ENCODE results near the gene TSHZ2.

Gene TSHZ2

DNA sequence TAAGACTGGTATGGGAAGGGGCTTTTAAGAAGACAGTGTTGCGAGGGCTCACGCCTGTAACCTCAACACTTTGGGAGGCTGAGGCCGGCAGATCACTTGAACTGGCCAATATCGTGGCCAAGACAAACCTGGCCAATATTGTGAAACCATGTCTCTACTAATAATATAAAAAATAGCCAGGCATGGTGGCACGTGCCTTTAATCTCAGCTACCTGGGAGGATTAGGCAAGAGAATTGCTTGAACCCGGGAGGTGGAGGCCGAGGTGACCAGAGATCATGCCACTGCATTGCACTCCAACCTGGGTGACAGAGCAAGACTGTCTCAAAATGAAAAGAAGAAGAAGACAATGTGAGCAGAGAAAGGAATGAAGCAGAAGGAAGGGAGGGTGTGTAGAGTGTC, 242.2 kb downstream of the TSHZ2 start:
- Histone ChIP-seq H3K4me3 (ENCODE audit: low read depth, low read length, poor library complexity, severe bottlenecking) (no peak overlapping the region), H3K36me3 (ENCODE audit: insufficient read depth, low read length) (no peaks in the 10 kb centered on the region), H3K4me1 (ENCODE audit: insufficient read depth, low read length, severe bottlenecking) (peaks cover 3% of the 10 kb centered on the region), H3K79me2 (ENCODE audit: insufficient read depth, low read length) (no peaks in the 10 kb centered on the region), H3F3A (ENCODE audit: insufficient read depth, low read length) (no peaks in the 10 kb centered on the region), H3K9me2 (ENCODE audit: low read depth, low read length) (no peaks in the 10 kb centered on the region), H4K20me1 (ENCODE audit: insufficient read depth, low read length) (no peaks in the 10 kb centered on the region), H3K9ac (ENCODE audit: low read length) (no peak overlapping the region), H3K27me3 (ENCODE audit: insufficient read depth, low read length) (peaks cover 4% of the 10 kb centered on the region), H3K27ac (ENCODE audit: low read depth, low read length, poor library complexity, severe bottlenecking) (no peak overlapping the region), H3K4me2 (ENCODE audit: low read length) (no peak overlapping the region), H3K9me3 (ENCODE audit: low read length) (no peaks in the 10 kb centered on the region), H2AFZ (ENCODE audit: low read length) (no peak overlapping the region)
- TF ChIP-seq EZH2 (IDR thresholded peaks at IDR 0.05; ENCODE audit: borderline replicate concordance, low read length), result no peak
- TF ChIP-seq, protein P1, sequence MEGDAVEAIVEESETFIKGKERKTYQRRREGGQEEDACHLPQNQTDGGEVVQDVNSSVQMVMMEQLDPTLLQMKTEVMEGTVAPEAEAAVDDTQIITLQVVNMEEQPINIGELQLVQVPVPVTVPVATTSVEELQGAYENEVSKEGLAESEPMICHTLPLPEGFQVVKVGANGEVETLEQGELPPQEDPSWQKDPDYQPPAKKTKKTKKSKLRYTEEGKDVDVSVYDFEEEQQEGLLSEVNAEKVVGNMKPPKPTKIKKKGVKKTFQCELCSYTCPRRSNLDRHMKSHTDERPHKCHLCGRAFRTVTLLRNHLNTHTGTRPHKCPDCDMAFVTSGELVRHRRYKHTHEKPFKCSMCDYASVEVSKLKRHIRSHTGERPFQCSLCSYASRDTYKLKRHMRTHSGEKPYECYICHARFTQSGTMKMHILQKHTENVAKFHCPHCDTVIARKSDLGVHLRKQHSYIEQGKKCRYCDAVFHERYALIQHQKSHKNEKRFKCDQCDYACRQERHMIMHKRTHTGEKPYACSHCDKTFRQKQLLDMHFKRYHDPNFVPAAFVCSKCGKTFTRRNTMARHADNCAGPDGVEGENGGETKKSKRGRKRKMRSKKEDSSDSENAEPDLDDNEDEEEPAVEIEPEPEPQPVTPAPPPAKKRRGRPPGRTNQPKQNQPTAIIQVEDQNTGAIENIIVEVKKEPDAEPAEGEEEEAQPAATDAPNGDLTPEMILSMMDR (IDR thresholded peaks at IDR 0.05; ENCODE audit: low read length), result no peak

DNA sequence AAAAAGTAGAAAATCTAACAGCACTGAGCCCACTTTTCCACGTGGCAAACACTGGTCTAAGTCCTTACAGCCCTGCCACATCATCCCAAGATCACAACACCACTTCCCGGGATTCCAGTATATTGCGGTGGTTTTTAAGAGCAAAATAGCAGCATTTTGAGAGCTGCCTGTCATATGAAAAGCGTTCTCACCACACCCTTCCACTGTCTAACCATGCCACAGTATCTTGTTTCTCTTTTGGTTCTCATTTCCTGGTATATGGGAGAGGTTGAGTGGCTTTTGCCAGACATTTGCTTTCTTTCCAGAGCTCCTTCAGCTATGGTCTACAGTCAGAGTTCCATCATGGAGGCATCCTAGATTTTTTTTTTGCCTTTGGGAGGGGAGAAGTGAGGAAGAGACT, 243.0 kb downstream of the TSHZ2 start:
- H3K9me2 ChIP-seq (ENCODE audit: low read depth, low read length), result no peaks in the 10 kb centered on the region
- no peak overlapping the region for H3K27ac ChIP-seq (ENCODE audit: low read depth, low read length, poor library complexity, severe bottlenecking)
- H3K9ac ChIP-seq (ENCODE audit: low read length), result no peak overlapping the region
- no peak overlapping the region for H2AFZ ChIP-seq (ENCODE audit: low read length)
- H3K4me1 ChIP-seq (ENCODE audit: insufficient read depth, low read length, severe bottlenecking), result peaks cover 3% of the 10 kb centered on the region
- H3K4me3 ChIP-seq (ENCODE audit: low read depth, low read length, poor library complexity, severe bottlenecking), result no peak overlapping the region
- no peak overlapping the region for H3K4me2 ChIP-seq (ENCODE audit: low read length)
- TF ChIP-seq, protein P1 (IDR thresholded peaks at IDR 0.05; ENCODE audit: low read length), result no peak
- TF ChIP-seq EZH2 (IDR thresholded peaks at IDR 0.05; ENCODE audit: borderline replicate concordance, low read length), result no peak
- no peaks in the 10 kb centered on the region for H3K9me3 ChIP-seq (ENCODE audit: low read length)
- H4K20me1 ChIP-seq (ENCODE audit: insufficient read depth, low read length), result no peaks in the 10 kb centered on the region
- H3F3A ChIP-seq (ENCODE audit: insufficient read depth, low read length), result no peaks in the 10 kb centered on the region
- H3K36me3 ChIP-seq (ENCODE audit: insufficient read depth, low read length), result no peaks in the 10 kb centered on the region
- H3K79me2 ChIP-seq (ENCODE audit: insufficient read depth, low read length), result no peaks in the 10 kb centered on the region
- no peaks in the 10 kb centered on the region for H3K27me3 ChIP-seq (ENCODE audit: insufficient read depth, low read length)

DNA sequence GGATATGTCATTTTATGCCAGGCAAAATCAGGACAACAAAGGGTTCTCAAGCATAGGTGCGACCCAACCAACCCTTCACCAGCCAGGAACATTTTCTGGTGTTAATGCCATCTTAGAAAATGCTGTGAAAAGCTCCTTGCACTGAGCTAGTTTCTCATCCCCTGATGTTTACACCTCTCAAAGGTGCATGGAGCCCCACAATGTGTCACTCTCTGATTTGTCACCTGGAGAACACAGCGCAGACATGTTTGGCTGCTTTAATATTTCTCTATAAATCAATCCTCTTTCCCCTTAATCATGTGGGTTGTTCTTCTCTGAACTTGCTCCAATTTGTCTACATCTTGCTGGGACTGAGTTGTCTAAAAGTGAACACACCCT, 244.3 kb downstream of the TSHZ2 start:
- Histone ChIP-seq H3K9me2 (ENCODE audit: low read depth, low read length) (no peaks in the 10 kb centered on the region), H3K4me2 (ENCODE audit: low read length) (no peak overlapping the region), H3K79me2 (ENCODE audit: insufficient read depth, low read length) (no peaks in the 10 kb centered on the region), H4K20me1 (ENCODE audit: insufficient read depth, low read length) (no peaks in the 10 kb centered on the region), H3K36me3 (ENCODE audit: insufficient read depth, low read length) (no peaks in the 10 kb centered on the region), H3K27ac (ENCODE audit: low read depth, low read length, poor library complexity, severe bottlenecking) (no peak overlapping the region), H3K4me3 (ENCODE audit: low read depth, low read length, poor library complexity, severe bottlenecking) (no peak overlapping the region), H3K9me3 (ENCODE audit: low read length) (no peaks in the 10 kb centered on the region), H2AFZ (ENCODE audit: low read length) (no peak overlapping the region), H3F3A (ENCODE audit: insufficient read depth, low read length) (no peaks in the 10 kb centered on the region), H3K4me1 (ENCODE audit: insufficient read depth, low read length, severe bottlenecking) (peaks cover 3% of the 10 kb centered on the region), H3K9ac (ENCODE audit: low read length) (no peak overlapping the region), H3K27me3 (ENCODE audit: insufficient read depth, low read length) (no peaks in the 10 kb centered on the region)
- TF ChIP-seq, protein P1 (IDR thresholded peaks at IDR 0.05; ENCODE audit: low read length), result no peak
- no peak for TF ChIP-seq EZH2 (IDR thresholded peaks at IDR 0.05; ENCODE audit: borderline replicate concordance, low read length)

All from OCI-LY1 (cell line).